BLaER1 (cell line): ENCODE measurements around the gene EFS.

Source experiments
- H3K27ac ChIP-seq: shearing (Covaris generic); formaldehyde crosslinking; 2 replicates; pipeline ENCODE4 v1.8.1; 2022
- H3K27me3 ChIP-seq: shearing (Covaris generic); formaldehyde crosslinking; 2 replicates; pipeline ENCODE4 v1.8.1; 2022
- H3K36me3 ChIP-seq: shearing (Covaris generic); formaldehyde crosslinking; 2 replicates; pipeline ENCODE4 v1.8.1; 2022
- H3K4me1 ChIP-seq: shearing (Covaris generic); formaldehyde crosslinking; 2 replicates; pipeline ENCODE4 v1.8.1; 2022
- H3K4me2 ChIP-seq: shearing (Covaris generic); formaldehyde crosslinking; 2 replicates; pipeline ENCODE4 v1.8.1; 2022
- H3K4me3 ChIP-seq: shearing (Covaris generic); formaldehyde crosslinking; 2 replicates; pipeline ENCODE4 v1.8.1; 2022
- H3K9ac ChIP-seq: shearing (Covaris generic); formaldehyde crosslinking; 2 replicates; pipeline ENCODE4 v1.8.1; 2022
- H3K9me3 ChIP-seq: shearing (Covaris generic); formaldehyde crosslinking; 2 replicates; pipeline ENCODE4 v1.8.1; 2022
- H4K20me1 ChIP-seq: shearing (Covaris generic); formaldehyde crosslinking; 2 replicates; pipeline ENCODE4 v1.8.1; 2022
- Cebpa-rat ChIP-seq: shearing (Covaris generic); IDR thresholded peaks from 2 replicates; pipeline ENCODE4 v1.8.1; 2022

EFS gene

DNA sequence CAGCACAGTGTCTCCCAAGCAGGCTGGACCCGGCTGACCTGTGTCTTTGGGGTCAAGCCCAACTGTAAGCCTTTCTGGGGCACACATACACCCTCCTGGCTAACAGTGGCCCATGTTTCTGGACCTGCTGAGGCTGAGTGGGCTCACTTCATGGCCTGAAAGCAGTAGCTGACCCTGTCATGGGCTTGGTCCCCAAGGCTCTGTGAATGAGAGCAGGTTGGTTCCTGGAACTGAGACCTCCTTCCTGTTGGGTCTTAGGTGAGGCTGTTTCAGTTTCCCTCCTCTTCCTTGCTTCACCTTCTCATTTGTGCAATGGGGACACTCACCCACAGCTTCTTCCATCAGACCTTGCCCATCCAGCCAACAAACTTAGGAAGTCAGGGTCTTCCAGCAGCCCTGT is 6.9 kb upstream of the EFS start:
- Histone ChIP-seq H4K20me1 (no peaks in the 10 kb centered on the region), H3K36me3 (no peaks in the 10 kb centered on the region), H3K9me3 (no peaks in the 10 kb centered on the region), H3K27me3 (no peaks in the 10 kb centered on the region), H3K4me1 (peaks cover 15% of the 10 kb centered on the region), H3K4me3 (no peak overlapping the region), H3K27ac (no peak overlapping the region), H3K9ac (no peak overlapping the region), H3K4me2 (no peak overlapping the region)
- TF ChIP-seq Cebpa-rat: no peak

DNA sequence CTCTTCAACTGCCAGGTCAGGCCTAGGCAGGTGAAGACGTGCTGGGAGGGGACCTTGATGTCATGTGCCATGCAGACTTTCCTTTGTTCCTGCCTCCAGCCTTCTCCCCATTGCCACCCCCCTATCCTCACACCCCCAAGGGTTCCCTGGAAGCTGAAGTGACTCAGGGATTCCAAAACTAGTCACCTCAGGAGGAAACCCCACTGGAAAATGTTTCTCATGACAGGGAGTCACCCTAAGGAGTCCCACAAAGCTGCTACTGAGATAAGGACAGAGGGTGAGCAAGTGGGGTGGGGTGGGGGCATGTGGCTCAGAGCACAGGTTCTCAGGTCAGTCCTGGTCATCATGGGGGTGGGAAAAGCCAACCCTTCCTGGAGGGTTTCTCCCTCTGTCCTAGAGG is 5.2 kb upstream of the EFS start:
- Histone ChIP-seq H3K4me2 (no peak overlapping the region), H3K4me3 (no peak overlapping the region), H3K27me3 (peaks cover 9% of the 10 kb centered on the region; the same call in 1 of the 2 replicates), H3K36me3 (no peaks in the 10 kb centered on the region), H3K9ac (no peak overlapping the region), H4K20me1 (no peaks in the 10 kb centered on the region), H3K9me3 (peaks cover 7% of the 10 kb centered on the region), H3K4me1 (no peaks in the 10 kb centered on the region), H3K27ac (no peak overlapping the region)
- no peak for TF ChIP-seq Cebpa-rat

DNA sequence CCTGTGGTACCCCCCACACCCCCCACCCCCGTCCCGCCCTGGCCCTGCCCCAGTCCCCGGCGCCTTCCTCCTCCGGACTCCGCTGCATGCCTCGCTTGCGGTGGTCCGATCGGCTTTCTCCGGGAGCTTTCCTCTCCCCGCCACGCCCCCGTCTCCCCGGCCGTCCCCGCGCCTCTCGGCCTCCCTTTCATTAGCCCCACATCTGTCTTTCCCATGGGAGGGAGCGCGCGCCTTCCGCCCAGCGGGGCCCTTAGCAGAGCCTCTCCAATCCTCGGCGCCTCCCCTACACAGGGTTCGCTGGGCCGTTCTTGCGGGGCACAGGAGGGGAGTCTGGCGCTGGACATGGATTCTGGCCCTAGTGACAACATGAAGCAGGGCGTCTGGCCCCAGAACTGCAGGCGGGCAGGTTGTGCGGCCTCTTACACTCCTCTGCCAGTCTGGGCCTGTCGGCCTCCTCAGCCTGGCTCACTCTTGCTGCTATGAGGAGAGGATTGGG is 1.5 kb upstream of the EFS start:
- Histone ChIP-seq H3K9ac (no peak overlapping the region), H3K4me1 (peaks cover 10% of the 10 kb centered on the region; the same call in 1 of the 2 replicates), H3K4me3 (no peak overlapping the region), H3K9me3 (peaks cover 10% of the 10 kb centered on the region), H3K27ac (no peak overlapping the region), H3K4me2 (no peak overlapping the region), H3K36me3 (no peaks in the 10 kb centered on the region), H3K27me3 (peaks cover 23% of the 10 kb centered on the region), H4K20me1 (no peaks in the 10 kb centered on the region)
- no peak for TF ChIP-seq Cebpa-rat

DNA sequence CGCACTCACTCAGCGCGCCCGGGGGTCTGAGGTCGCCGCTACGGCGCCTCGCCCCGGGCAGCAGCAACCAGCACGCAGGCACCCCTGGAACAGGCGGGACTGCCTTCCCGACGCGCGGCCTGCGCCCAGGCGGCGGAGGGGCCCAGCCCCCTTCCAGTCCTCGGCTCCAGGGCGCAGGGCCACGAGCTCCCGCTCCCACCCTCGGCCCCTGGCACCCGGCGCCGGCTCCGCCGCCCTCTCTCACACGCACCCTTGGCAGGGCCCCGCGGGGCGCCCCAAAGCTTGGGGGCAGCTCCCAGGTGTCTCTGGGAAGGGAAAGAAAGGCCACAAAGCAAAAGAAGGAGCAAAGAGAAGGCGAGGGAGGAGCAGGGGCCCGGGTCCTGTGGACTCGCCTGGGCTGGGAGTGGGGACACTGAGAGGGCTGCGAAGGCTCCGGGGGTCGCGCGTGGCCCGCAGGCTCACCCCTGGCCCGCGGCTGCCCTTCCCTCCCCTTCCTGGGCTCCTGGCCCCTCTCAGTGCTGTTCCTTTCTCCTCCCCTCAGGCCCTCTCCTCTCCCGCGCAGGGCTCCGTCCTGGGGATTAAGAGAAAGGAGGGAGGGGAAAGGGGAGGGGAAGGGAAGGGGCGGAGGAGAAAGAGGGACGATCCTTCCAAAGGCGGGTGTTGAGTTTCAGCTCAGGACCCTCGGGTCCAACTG is 907 bp upstream of the EFS start:
- no peak overlapping the region for H3K27ac ChIP-seq
- no peak for TF ChIP-seq Cebpa-rat
- peaks cover 23% of the 10 kb centered on the region for H3K27me3 ChIP-seq
- H3K4me3 ChIP-seq: no peak overlapping the region
- H3K9ac ChIP-seq: no peak overlapping the region
- H3K9me3 ChIP-seq: peaks cover 10% of the 10 kb centered on the region
- H3K4me2 ChIP-seq: no peak overlapping the region
- H3K4me1 ChIP-seq: peaks cover 10% of the 10 kb centered on the region; the same call in 1 of the 2 replicates
- H4K20me1 ChIP-seq: no peaks in the 10 kb centered on the region
- H3K36me3 ChIP-seq: no peaks in the 10 kb centered on the region

DNA sequence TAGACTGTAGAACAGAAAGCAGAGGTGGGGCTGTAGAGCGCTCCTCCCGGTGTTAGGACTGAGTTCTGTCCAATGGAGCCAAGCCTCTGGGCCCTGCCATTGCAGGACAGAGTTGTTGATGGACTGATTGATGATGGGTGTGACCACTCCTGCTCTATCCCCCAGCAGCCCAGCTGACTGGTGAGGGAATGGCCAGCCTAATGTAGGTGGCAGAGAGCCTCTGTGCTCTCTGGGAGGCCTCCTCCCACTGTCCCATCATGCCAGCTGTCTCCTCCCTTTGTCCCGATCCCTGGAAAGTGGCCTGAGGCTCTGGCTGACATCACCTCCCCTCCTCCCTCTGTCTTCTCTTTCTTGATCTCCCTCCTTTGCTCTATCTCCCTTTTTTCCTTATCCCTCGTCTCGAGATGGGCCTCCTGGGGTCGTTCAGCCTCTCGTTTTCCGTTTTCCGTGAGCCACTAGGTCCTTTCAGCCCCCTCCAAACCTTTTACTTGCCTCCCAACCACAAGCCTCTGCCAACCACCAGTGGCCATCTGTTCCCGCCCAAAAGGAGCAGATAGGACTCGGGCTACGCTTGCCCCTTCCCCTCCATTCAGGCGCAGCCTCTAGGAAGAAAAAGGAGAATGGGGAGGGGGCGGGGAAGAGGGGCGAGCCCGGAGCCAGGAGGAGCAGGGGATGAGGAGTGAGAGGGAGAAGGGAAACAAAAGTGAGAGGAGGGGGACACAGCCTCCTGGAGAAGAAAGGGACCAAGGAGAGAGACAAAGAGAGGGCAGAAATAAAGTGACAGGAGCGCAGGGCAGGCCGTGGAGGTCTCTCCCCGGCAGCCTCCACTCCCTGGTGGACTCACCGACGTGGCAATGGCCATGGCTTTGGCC is 572 bp downstream of the EFS start:
- Histone ChIP-seq H3K4me3 (no peak overlapping the region), H3K4me2 (no peak overlapping the region), H3K27ac (no peak overlapping the region), H3K9ac (no peak overlapping the region), H3K9me3 (peaks cover 10% of the 10 kb centered on the region), H3K27me3 (peaks cover 23% of the 10 kb centered on the region), H3K4me1 (peaks cover 10% of the 10 kb centered on the region; the same call in 1 of the 2 replicates), H4K20me1 (no peaks in the 10 kb centered on the region), H3K36me3 (no peaks in the 10 kb centered on the region)
- no peak for TF ChIP-seq Cebpa-rat

DNA sequence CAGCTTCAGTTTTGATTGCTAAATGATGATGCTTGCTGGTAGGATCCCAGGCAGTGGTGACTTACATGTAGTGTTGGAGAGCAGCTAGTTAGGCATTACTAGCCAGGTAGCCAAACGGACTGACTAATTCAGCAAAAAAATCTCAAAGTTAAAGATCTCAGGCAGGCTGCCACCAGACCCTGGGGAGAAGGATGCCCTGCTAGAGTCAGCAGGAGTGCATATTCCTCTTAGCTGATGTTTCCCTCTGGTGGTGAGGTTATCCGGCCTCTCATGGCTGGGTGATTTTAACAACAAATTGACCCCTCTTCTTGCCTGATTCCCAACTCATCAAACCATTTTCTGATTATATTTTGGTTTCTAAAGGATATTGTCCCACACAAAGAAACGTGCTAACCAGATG is 2.8 kb downstream of the EFS start:
- no peak overlapping the region for H3K27ac ChIP-seq
- no peaks in the 10 kb centered on the region for H3K36me3 ChIP-seq
- H3K9ac ChIP-seq: no peak overlapping the region

DNA sequence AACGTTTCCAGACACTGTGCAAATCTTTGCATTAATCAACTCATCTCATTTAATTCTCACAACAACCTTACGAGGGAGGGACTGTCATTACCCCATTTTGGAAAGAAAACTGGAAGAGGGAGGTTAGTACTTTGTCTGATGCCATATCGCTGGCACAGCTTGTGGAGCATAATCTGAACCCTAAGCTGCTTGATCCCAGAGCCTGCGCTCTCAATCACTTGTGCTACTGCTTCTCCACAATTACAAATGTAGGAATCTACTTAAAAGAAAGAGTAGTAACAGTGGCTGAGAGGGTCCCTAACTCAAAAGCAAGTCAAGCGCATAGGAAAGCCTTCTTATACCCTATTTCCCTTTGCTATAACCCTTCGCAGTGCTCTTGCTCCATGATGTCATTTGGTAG is 3.2 kb downstream of the EFS start:
- peaks cover 10% of the 10 kb centered on the region for H3K9me3 ChIP-seq
- no peak overlapping the region for H3K4me3 ChIP-seq
- no peak overlapping the region for H3K9ac ChIP-seq

More for the DNA sequence above, 2.8 kb downstream of the EFS start:
- Histone ChIP-seq H3K4me2 (no peak overlapping the region), H3K9me3 (peaks cover 10% of the 10 kb centered on the region), H3K4me3 (no peak overlapping the region), H4K20me1 (no peaks in the 10 kb centered on the region), H3K4me1 (peaks cover 10% of the 10 kb centered on the region; the same call in 1 of the 2 replicates), H3K27me3 (peaks cover 23% of the 10 kb centered on the region)
- TF ChIP-seq Cebpa-rat: no peak

DNA sequence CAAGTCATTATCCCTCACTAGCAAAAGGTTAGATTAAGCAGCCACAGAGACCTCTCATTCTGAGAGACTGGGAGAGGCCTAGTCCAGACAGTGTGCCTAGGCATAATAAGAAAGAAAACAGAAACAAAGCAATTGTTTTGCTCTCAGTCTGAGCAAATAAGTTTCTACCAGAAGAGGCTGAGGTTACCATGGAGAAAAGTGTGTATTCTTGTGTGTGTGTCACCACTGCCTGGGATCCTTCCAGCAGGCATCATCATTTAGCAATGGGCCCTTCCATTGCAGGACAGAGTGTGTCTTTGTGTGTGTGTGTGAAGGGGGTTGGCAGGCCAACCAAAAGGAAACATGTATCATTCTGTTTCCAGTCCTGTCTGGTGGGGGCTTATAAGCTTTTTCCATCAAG is 3.7 kb downstream of the EFS start:
- H3K36me3 ChIP-seq: no peaks in the 10 kb centered on the region
- no peak for TF ChIP-seq Cebpa-rat
- H4K20me1 ChIP-seq: no peaks in the 10 kb centered on the region
- no peak overlapping the region for H3K4me2 ChIP-seq
- H3K9me3 ChIP-seq: peaks cover 10% of the 10 kb centered on the region
- H3K4me3 ChIP-seq: no peak overlapping the region
- peaks cover 10% of the 10 kb centered on the region; the same call in 1 of the 2 replicates for H3K4me1 ChIP-seq
- no peak overlapping the region for H3K27ac ChIP-seq
- H3K27me3 ChIP-seq: peaks cover 23% of the 10 kb centered on the region
- H3K9ac ChIP-seq: no peak overlapping the region

More for the DNA sequence above, 3.2 kb downstream of the EFS start:
- H3K4me2 ChIP-seq: no peak overlapping the region
- peaks cover 10% of the 10 kb centered on the region; the same call in 1 of the 2 replicates for H3K4me1 ChIP-seq
- H4K20me1 ChIP-seq: no peaks in the 10 kb centered on the region
- H3K36me3 ChIP-seq: no peaks in the 10 kb centered on the region
- no peak overlapping the region for H3K27ac ChIP-seq
- H3K27me3 ChIP-seq: peaks cover 23% of the 10 kb centered on the region
- no peak for TF ChIP-seq Cebpa-rat

DNA sequence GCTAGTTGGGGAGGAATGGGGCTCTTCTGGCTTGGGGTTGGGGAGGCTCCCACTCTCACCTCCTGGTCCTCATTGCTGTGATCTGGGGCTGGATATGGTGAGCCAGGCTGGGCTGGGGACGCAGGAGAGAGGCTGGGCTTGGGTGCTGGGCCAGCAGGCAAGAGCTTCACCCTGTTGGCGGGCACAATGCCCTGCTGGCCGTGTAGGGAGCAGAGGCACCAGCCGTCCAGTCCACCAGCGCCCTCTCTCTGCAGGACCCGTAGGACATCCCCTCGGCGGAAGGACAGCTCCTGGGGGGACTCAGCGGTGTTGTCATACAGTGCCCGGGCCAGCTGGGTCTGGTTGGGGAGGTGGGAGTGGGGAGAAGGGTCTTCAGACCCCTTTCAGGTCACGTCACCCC is 4.5 kb downstream of the EFS start:
- peaks cover 10% of the 10 kb centered on the region; the same call in 1 of the 2 replicates for H3K4me1 ChIP-seq
- TF ChIP-seq Cebpa-rat: no peak
- H3K9ac ChIP-seq: no peak overlapping the region
- H3K27ac ChIP-seq: no peak overlapping the region
- H3K4me2 ChIP-seq: no peak overlapping the region
- H4K20me1 ChIP-seq: no peaks in the 10 kb centered on the region
- H3K9me3 ChIP-seq: peaks cover 6% of the 10 kb centered on the region
- H3K4me3 ChIP-seq: no peak overlapping the region
- no peaks in the 10 kb centered on the region for H3K36me3 ChIP-seq
- H3K27me3 ChIP-seq: peaks cover 17% of the 10 kb centered on the region
